ENCODE data around the gene HID1.

HID1 gene

DNA sequence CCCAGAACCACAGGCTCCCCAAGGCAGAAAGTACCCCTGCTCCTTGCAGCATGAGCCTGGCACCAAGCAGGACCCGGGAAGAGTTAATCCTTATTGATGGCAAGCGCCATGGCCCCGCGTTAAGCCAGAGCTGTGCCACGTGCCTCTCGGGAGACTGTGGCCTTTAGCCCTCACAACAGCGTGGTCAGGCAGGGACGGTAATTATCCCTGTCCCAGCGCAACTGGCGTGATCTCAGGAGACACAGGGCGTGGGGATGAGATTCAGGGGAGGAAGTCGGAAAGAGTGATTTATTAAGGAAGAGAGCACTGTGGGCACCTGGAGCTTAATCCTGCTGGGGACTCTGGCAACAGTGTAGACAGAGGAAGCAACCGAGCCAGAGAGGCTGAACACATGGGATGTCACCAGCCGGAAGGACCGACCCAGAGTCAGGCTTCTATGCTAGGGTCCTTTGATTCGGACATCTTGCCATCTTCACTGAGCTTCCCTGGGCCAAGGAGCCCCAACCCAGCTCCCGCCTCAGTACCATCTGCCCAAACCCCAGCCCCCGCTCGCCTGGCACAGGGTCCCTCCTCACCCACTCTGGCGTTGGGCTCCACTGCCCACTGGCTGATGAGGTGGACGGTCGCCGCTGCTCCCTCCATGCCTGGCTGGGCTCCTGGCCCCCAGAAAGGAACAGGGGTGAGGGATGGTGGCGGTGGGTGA lies 20.0 kb downstream of the HID1 start:
- H3K9me3 ChIP-seq (ENCODE audit: low read length): no peaks in the 10 kb centered on the region
- no peak overlapping the region for H3K4me3 ChIP-seq (ENCODE audit: low read depth in 1 of 2, low read length in 2 of 2)
- H3K27me3 ChIP-seq (ENCODE audit: control insufficient read depth in 1 of 2, insufficient read depth in 2 of 2, low read length in 2 of 2): peaks cover 0 to 18% of the 10 kb centered on the region in 2 donors
- H3K27ac ChIP-seq (ENCODE audit: low read depth, low read length): no peak overlapping the region
- no peak overlapping the region for H3K9ac ChIP-seq (ENCODE audit: low read length)
- H3K36me3 ChIP-seq (ENCODE audit: insufficient read depth, low read length): no peaks in the 10 kb centered on the region
- H3K4me1 ChIP-seq (ENCODE audit: insufficient read depth, low read length): no peaks in the 10 kb centered on the region

GRCh38 chr17:74951680-74952421 lies 20.7 kb downstream of the HID1 start:
- Histone ChIP-seq H3K27ac (ENCODE audit: low read depth, low read length) (no peak overlapping the region), H3K4me3 (ENCODE audit: low read depth in 1 of 2, low read length in 2 of 2) (no peak overlapping the region), H3K4me1 (ENCODE audit: insufficient read depth, low read length) (no peaks in the 10 kb centered on the region), H3K27me3 (ENCODE audit: control insufficient read depth in 1 of 2, insufficient read depth in 2 of 2, low read length in 2 of 2) (peaks cover 0 to 21% of the 10 kb centered on the region in 2 donors), H3K36me3 (ENCODE audit: insufficient read depth, low read length) (no peaks in the 10 kb centered on the region), H3K9ac (ENCODE audit: low read length) (no peak overlapping the region), H3K9me3 (ENCODE audit: low read length) (no peaks in the 10 kb centered on the region)

DNA sequence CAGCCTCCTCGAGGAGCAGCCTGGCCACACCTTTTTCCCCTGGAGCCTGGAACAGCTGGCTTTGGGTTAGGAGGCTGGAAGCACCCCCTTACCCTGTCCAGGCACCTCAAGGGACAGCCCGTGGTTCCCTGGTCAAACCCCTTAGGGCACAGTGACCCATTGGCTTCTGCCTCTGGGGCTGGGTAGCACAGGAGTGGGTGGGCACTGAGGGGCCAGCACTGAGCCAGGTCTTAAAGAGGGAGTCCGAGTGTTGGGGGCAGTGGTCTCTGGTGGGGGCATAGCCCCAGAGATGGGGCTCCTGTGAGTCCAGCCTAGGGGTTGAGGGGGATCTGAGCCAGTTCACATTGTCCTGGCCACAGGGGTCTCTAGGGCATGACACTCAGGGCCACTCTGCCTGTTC lies 21.5 kb downstream of the HID1 start:
- no peaks in the 10 kb centered on the region for H3K36me3 ChIP-seq (ENCODE audit: insufficient read depth, low read length)
- H3K27me3 ChIP-seq (ENCODE audit: control insufficient read depth in 1 of 2, insufficient read depth in 2 of 2, low read length in 2 of 2): peaks cover 0 to 21% of the 10 kb centered on the region in 2 donors
- H3K4me3 ChIP-seq (ENCODE audit: low read depth in 1 of 2, low read length in 2 of 2): no peak overlapping the region
- H3K9me3 ChIP-seq (ENCODE audit: low read length): no peaks in the 10 kb centered on the region
- H3K4me1 ChIP-seq (ENCODE audit: insufficient read depth, low read length): no peaks in the 10 kb centered on the region
- no peak overlapping the region for H3K9ac ChIP-seq (ENCODE audit: low read length)
- H3K27ac ChIP-seq (ENCODE audit: low read depth, low read length): no peak overlapping the region

DNA sequence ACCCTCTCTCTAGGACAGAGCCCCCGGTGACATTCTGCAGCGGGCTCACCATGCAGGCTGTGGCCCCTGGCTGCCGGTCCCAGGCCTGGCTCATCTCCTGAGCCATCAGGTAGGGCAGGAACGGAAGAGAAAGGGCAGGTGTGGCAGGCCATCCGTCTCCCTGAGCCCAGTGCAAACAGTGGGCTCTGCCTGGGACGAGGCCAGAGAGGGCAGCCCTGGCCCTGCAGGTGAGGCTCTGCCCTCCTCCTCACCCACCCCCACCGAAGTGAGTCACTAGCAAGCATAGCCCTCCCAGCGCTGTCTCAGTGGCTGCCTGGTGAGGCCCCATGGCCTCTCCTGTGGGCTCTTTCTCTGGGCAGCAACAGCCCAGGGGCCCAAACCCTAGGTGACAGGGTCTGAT lies 22.4 kb downstream of the HID1 start:
- no peak overlapping the region for H3K27ac ChIP-seq (ENCODE audit: low read depth, low read length)

GRCh38 chr17:74949455-74950115 lies 23.0 kb downstream of the HID1 start:
- H3K4me3 ChIP-seq (ENCODE audit: low read depth in 1 of 2, low read length in 2 of 2): no peak overlapping the region
- H3K36me3 ChIP-seq (ENCODE audit: insufficient read depth, low read length): no peaks in the 10 kb centered on the region
- no peaks in the 10 kb centered on the region for H3K9me3 ChIP-seq (ENCODE audit: low read length)
- H3K9ac ChIP-seq (ENCODE audit: low read length): no peak overlapping the region
- H3K27me3 ChIP-seq (ENCODE audit: control insufficient read depth in 1 of 2, insufficient read depth in 2 of 2, low read length in 2 of 2): peaks cover 0 to 21% of the 10 kb centered on the region in 2 donors
- H3K27ac ChIP-seq (ENCODE audit: low read depth, low read length): no peak overlapping the region
- no peaks in the 10 kb centered on the region for H3K4me1 ChIP-seq (ENCODE audit: insufficient read depth, low read length)

More for the DNA sequence above, 22.4 kb downstream of the HID1 start:
- Histone ChIP-seq H3K9me3 (ENCODE audit: low read length) (no peaks in the 10 kb centered on the region), H3K27me3 (ENCODE audit: control insufficient read depth in 1 of 2, insufficient read depth in 2 of 2, low read length in 2 of 2) (peaks cover 0 to 21% of the 10 kb centered on the region in 2 donors), H3K36me3 (ENCODE audit: insufficient read depth, low read length) (no peaks in the 10 kb centered on the region), H3K4me1 (ENCODE audit: insufficient read depth, low read length) (no peaks in the 10 kb centered on the region), H3K9ac (ENCODE audit: low read length) (no peak overlapping the region), H3K4me3 (ENCODE audit: low read depth in 1 of 2, low read length in 2 of 2) (no peak overlapping the region)

DNA sequence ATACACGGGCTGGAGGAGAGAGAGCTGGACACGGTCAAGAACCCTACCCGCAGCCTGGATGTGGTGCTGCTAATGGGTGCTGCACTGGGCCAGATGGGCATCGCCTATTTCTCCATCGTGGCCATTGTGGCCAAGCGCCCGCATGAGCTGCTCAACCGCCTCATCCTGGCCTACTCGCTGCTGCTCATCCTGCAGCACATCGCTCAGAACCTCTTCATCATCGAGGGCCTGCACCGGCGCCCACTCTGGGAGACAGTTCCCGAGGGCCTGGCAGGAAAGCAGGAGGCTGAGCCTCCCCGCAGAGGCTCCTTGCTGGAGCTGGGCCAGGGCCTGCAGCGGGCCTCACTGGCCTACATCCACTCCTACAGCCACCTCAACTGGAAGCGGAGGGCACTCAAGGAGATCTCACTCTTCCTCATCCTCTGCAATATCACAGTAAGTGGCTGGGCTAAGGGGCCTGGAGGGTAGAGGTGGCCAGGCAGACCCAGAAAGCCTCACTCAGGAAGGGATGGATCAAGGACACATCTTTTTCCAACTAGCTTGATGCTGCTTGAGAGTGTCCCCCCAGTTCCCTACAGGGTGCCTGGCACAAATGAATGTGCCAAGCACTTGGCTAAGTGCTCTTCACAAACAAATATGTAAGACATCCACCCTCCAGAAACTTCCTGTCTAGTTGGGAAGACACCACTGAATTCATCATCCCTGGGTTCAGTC lies 25.4 kb downstream of the HID1 start:
- peaks cover 0 to 26% of the 10 kb centered on the region in 2 donors for H3K27me3 ChIP-seq (ENCODE audit: control insufficient read depth in 1 of 2, insufficient read depth in 2 of 2, low read length in 2 of 2)
- H3K4me1 ChIP-seq (ENCODE audit: insufficient read depth, low read length): no peaks in the 10 kb centered on the region
- H3K9me3 ChIP-seq (ENCODE audit: low read length): no peaks in the 10 kb centered on the region
- H3K9ac ChIP-seq (ENCODE audit: low read length): no peak overlapping the region
- no peak overlapping the region for H3K27ac ChIP-seq (ENCODE audit: low read depth, low read length)
- no peak overlapping the region for H3K4me3 ChIP-seq (ENCODE audit: low read depth in 1 of 2, low read length in 2 of 2)
- H3K36me3 ChIP-seq (ENCODE audit: insufficient read depth, low read length): no peaks in the 10 kb centered on the region

DNA sequence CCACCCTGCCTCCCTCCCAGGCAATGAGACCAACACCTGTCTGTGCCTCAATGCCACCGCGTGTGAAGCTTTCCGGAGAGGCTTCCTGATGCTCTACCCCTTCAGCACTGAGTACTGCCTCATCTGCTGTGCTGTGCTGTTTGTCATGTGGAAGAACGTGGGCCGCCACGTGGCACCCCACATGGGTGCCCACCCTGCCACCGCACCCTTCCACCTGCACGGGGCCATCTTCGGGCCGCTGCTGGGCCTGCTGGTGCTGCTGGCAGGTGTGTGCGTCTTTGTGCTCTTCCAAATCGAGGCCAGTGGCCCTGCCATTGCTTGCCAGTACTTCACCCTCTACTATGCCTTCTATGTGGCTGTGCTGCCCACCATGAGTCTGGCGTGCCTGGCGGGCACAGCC lies 25.9 kb downstream of the HID1 start:
- H3K27me3 ChIP-seq (ENCODE audit: control insufficient read depth in 1 of 2, insufficient read depth in 2 of 2, low read length in 2 of 2): peaks cover 0 to 26% of the 10 kb centered on the region in 2 donors
- no peaks in the 10 kb centered on the region for H3K4me1 ChIP-seq (ENCODE audit: insufficient read depth, low read length)

GRCh38 chr17:74945543-74945942 lies 27.0 kb downstream of the HID1 start:
- H3K9ac ChIP-seq (ENCODE audit: low read length): no peak overlapping the region
- no peak overlapping the region for H3K4me3 ChIP-seq (ENCODE audit: low read depth in 1 of 2, low read length in 2 of 2)
- no peaks in the 10 kb centered on the region for H3K36me3 ChIP-seq (ENCODE audit: insufficient read depth, low read length)
- H3K27ac ChIP-seq (ENCODE audit: low read depth, low read length): no peak overlapping the region
- H3K27me3 ChIP-seq (ENCODE audit: control insufficient read depth in 1 of 2, insufficient read depth in 2 of 2, low read length in 2 of 2): peaks cover 0 to 22% of the 10 kb centered on the region in 2 donors
- no peaks in the 10 kb centered on the region for H3K9me3 ChIP-seq (ENCODE audit: low read length)
- H3K4me1 ChIP-seq (ENCODE audit: insufficient read depth, low read length): no peaks in the 10 kb centered on the region

More for the DNA sequence above, 25.9 kb downstream of the HID1 start:
- Histone ChIP-seq H3K9ac (ENCODE audit: low read length) (no peak overlapping the region), H3K27ac (ENCODE audit: low read depth, low read length) (no peak overlapping the region), H3K36me3 (ENCODE audit: insufficient read depth, low read length) (no peaks in the 10 kb centered on the region), H3K4me3 (ENCODE audit: low read depth in 1 of 2, low read length in 2 of 2) (no peak overlapping the region), H3K9me3 (ENCODE audit: low read length) (no peaks in the 10 kb centered on the region)

DNA sequence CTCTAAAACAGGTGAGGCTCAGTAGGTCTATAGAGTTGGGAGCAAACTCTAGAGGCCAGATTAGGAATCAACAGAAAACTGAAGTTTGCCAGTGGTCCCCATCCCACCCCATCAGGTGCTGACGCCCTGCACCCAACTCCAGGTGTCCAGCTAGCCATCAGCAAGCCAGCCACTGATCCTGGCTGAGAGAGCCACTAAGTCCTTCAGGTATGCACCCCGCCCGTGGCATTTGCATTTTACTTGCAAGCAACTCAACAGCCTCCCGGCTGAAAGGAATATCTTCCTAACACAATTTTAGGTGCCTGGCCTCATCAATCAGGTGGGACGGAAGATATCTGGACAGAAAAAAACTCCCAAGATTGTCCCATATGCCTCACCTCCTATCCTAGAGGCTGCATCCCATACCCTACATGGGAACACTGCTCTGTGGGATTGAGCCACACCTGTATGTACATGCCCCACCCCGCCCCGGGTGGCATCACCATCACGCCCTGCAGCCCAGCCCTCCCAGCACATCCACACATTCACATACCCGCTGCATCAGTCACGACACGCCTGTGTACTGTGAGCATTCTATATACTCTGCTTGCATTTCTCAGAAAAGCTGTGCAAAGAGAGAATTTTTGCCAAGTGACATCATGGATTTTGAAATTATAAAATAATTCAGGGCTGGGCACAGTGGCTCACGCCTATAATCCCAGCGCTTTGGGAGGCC lies 28.6 kb downstream of the HID1 start:
- Histone ChIP-seq H3K4me1 (ENCODE audit: insufficient read depth, low read length) (no peaks in the 10 kb centered on the region), H3K36me3 (ENCODE audit: insufficient read depth, low read length) (no peaks in the 10 kb centered on the region), H3K27me3 (ENCODE audit: control insufficient read depth in 1 of 2, insufficient read depth in 2 of 2, low read length in 2 of 2) (peaks cover 0 to 16% of the 10 kb centered on the region in 2 donors), H3K9me3 (ENCODE audit: low read length) (no peaks in the 10 kb centered on the region), H3K4me3 (ENCODE audit: low read depth in 1 of 2, low read length in 2 of 2) (no peak overlapping the region), H3K9ac (ENCODE audit: low read length) (no peak overlapping the region), H3K27ac (ENCODE audit: low read depth, low read length) (no peak overlapping the region)

DNA sequence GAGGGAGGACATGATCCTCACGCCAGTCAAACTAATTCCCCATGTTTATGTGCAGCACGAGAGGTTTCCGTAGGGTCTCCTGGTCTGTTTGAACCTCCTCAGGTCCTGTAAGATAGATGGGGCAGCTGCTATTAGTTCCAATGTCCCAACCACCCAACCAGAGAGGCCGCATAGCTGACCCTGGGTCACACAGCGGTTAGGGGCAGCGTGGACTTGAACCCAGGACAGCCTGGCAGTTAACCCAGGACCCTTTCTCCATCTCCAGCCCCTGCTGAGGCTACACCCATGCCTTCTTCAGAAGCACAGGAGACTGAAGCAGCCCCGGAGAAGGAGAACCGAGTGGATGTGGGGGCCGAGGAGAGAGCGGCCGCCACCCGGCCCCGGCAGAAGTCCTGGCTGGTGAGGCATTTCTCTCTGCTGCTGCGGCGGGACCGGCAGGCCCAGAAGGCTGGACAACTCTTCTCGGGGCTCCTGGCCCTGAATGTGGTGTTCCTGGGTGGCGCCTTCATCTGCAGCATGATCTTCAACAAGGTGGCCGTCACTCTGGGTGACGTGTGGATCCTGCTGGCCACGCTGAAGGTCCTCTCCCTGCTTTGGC lies 31.3 kb downstream of the HID1 start:
- H3K27ac ChIP-seq (ENCODE audit: low read depth, low read length): no peak overlapping the region
- H3K27me3 ChIP-seq (ENCODE audit: control insufficient read depth in 1 of 2, insufficient read depth in 2 of 2, low read length in 2 of 2): peaks cover 18 to 34% of the 10 kb centered on the region in 2 donors

More for the DNA sequence above, 31.3 kb downstream of the HID1 start:
- no peaks in the 10 kb centered on the region for H3K4me1 ChIP-seq (ENCODE audit: insufficient read depth, low read length)
- H3K9me3 ChIP-seq (ENCODE audit: low read length): no peaks in the 10 kb centered on the region
- H3K36me3 ChIP-seq (ENCODE audit: insufficient read depth, low read length): no peaks in the 10 kb centered on the region
- no peak overlapping the region for H3K4me3 ChIP-seq (ENCODE audit: low read depth in 1 of 2, low read length in 2 of 2)
- no peak overlapping the region for H3K9ac ChIP-seq (ENCODE audit: low read length)
